Caco-2 (cell line): ENCODE results near the gene RAI1. TPM values are rescaled to one million over a fixed set of nuclear protein-coding genes. Genes with fewer than 3 reads are reported as not detected.

ENCODE experiments used
- BruUV-seq: library from RNA; stranded (reverse); fragments of 400-500 nt; replicated peaks from 2 replicates; lab custom pipeline; 2021; lab: Mats Ljungman, UMichigan
- CTCF ChIA-PET: fragments of 300-600 bp; sonication (Branson Sonifier 250); formaldehyde crosslinking; loops from one replicate; lab custom pipeline; 2022; ENCODE audit warnings: antibody characterized with exemption; lab: Charles Lee
- POLR2A ChIA-PET: fragments of 300-600 bp; sonication (Branson Sonifier 250); formaldehyde crosslinking; loops from one replicate; lab custom pipeline; 2022; ENCODE audit warnings: antibody characterized with exemption; lab: Charles Lee
- DNase-seq, 2 experiments: peaks; one replicate each; pipeline versions ENCODE4 v3.0.0 to v3.0.0-alpha.2; 2020 to 2022
- H3K27me3 ChIP-seq: replicated peaks from 2 replicates; pipeline ENCODE4 v1.6.0; 2011; ENCODE audit warnings: low read length; ENCODE audit not compliant: control insufficient read depth, insufficient read depth
- H3K36me3 ChIP-seq: 2 replicates; pipeline ENCODE4 v1.5.1; 2011; ENCODE audit warnings: low read length; ENCODE audit not compliant: control insufficient read depth, insufficient read depth
- H3K4me1 ChIP-seq: fragments of 250-450 bp; sonication (Bioruptor Pico); 2 replicates; pipeline ENCODE4 v1.5.1; 2020; ENCODE audit warnings: mild to moderate bottlenecking
- H3K4me3 ChIP-seq: 2 replicates; pipeline ENCODE4 v1.5.1; 2011; ENCODE audit warnings: low read depth, mild to moderate bottlenecking, control low read depth, low read length
- H3K9me3 ChIP-seq: fragments of 250-450 bp; sonication (Bioruptor Pico); 2 replicates; pipeline ENCODE4 v1.5.1; 2020; ENCODE audit warnings: mild to moderate bottlenecking, moderate library complexity
- H3K27ac Mint-ChIP-seq: one replicate; pipeline ENCODE4 v1.8.0; 2022; ENCODE audit warnings: mixed read lengths; ENCODE audit not compliant: unreplicated experiment
- H3K27me3 Mint-ChIP-seq: one replicate; pipeline ENCODE4 v1.8.0; 2022; ENCODE audit warnings: mixed read lengths; ENCODE audit not compliant: insufficient read depth, unreplicated experiment
- H3K36me3 Mint-ChIP-seq: one replicate; pipeline ENCODE4 v1.8.0; 2022; ENCODE audit warnings: mild to moderate bottlenecking, mixed read lengths; ENCODE audit not compliant: insufficient read depth, unreplicated experiment
- H3K4me1 Mint-ChIP-seq: one replicate; pipeline ENCODE4 v1.8.0; 2022; ENCODE audit warnings: low read depth, mixed read lengths; ENCODE audit not compliant: unreplicated experiment
- H3K4me3 Mint-ChIP-seq: one replicate; pipeline ENCODE4 v1.8.0; 2022; ENCODE audit warnings: mild to moderate bottlenecking, moderate library complexity, mixed read lengths; ENCODE audit not compliant: unreplicated experiment
- H3K9me3 Mint-ChIP-seq: one replicate; pipeline ENCODE4 v1.8.0; 2022; ENCODE audit warnings: mixed read lengths; ENCODE audit not compliant: unreplicated experiment
- CTCF ChIP-seq, 2 experiments: fragments of 200-600 bp in 1 of 2; IDR thresholded peaks; 1 replicate in 1 of 2; 2 replicates in 1 of 2; pipeline versions ENCODE4 v1.5.1 to v1.8.0; 2011 to 2022; ENCODE audit warnings: antibody characterized with exemption in 1 of 2, control low read depth in 1 of 2, inconsistent platforms in 1 of 2, low read depth in 1 of 2, low read length in 1 of 2, mild to moderate bottlenecking in 1 of 2, moderate library complexity in 1 of 2; ENCODE audit not compliant: insufficient read depth in 1 of 2, severe bottlenecking in 1 of 2, unreplicated experiment in 1 of 2
- intact Hi-C: fragments of 100-400 bp; cut with micrococcal nuclease; formaldehyde crosslinking; loops from one replicate; pipeline ENCODE4 v1.10.0; 2022; ENCODE audit not compliant: unreplicated experiment
- total RNA-seq: library from RNA; stranded (reverse); gene quantifications from 2 replicates; pipeline ENCODE4 v1.2.3, GENCODE V29; 2022

Gene RAI1
- total RNA-seq, 1 experiment from 2014 or later, result 44.3 TPM

- no peak for TF ChIP-seq CTCF (IDR thresholded peaks at IDR 0.05; ENCODE audit: insufficient read depth in 1 of 2, low read depth in 1 of 2, low read length in 1 of 2, severe bottlenecking in 1 of 2, unreplicated experiment in 1 of 2)
- CTCF ChIA-PET, result interaction anchor here (0.7 kb wide), 1 partner anchor 169 kb away, joined by 3 read pairs; no protein-coding TSS in a partner anchor
- no peaks in the 10 kb centered on the region for H3K27me3 Mint-ChIP-seq
- no peaks in the 10 kb centered on the region for H3K9me3 Mint-ChIP-seq
- no peak overlapping the region for H3K4me3 ChIP-seq
- H3K4me1 Mint-ChIP-seq, result peaks cover 30% of the 10 kb centered on the region
- H3K9me3 ChIP-seq, result no peaks in the 10 kb centered on the region
- intact Hi-C loops, result loop anchor here (1.0 kb wide), 1 partner anchor 9 kb away; no protein-coding TSS in a partner anchor
- peaks cover 1% of the 10 kb centered on the region; the same call in 1 of the 2 replicates for H3K36me3 ChIP-seq
- POLR2A ChIA-PET, result interaction anchor here (1.5 to 2.8 kb wide), 2 partner anchors 11 to 12 kb away, joined by 12 to 18 read pairs; partner anchors contain the start of gene SREBF1
- H3K27me3 ChIP-seq, result no peaks in the 10 kb centered on the region
- no TSS peak for BruUV-seq
- H3K36me3 Mint-ChIP-seq, result peaks cover 39% of the 10 kb centered on the region
- H3K4me1 ChIP-seq, result peaks cover 29% of the 10 kb centered on the region
- H3K4me3 Mint-ChIP-seq, result peak overlapping the region; percentile 70
- peak overlapping the region; percentile 76 for H3K27ac Mint-ChIP-seq
- DNase-seq, result no peak
Measured at GRCh38 chr17:17824783-17825614, 143.7 kb downstream of the RAI1 start.

GRCh38 chr17:17826342-17826713 lies 145.1 kb downstream of the RAI1 start:
- Mint-ChIP-seq H3K9me3 (no peaks in the 10 kb centered on the region), H3K4me1 (peaks cover 26% of the 10 kb centered on the region), H3K4me3 (no peak overlapping the region), H3K27me3 (no peaks in the 10 kb centered on the region), H3K36me3 (peaks cover 39% of the 10 kb centered on the region), H3K27ac (peak overlapping the region; percentile 76)
- no peak for TF ChIP-seq CTCF (IDR thresholded peaks at IDR 0.05; ENCODE audit: insufficient read depth in 1 of 2, low read depth in 1 of 2, low read length in 1 of 2, severe bottlenecking in 1 of 2, unreplicated experiment in 1 of 2)
- DNase-seq, result no peak
- no TSS peak for BruUV-seq
- CTCF ChIA-PET, result interaction anchor here (0.6 kb wide), 1 partner anchor 93 kb away, joined by 3 read pairs; no protein-coding TSS in a partner anchor
- no peaks in the 10 kb centered on the region for H3K27me3 ChIP-seq
- intact Hi-C loops, result no loop called here
- peaks cover 37% of the 10 kb centered on the region for H3K4me1 ChIP-seq
- H3K9me3 ChIP-seq, result no peaks in the 10 kb centered on the region
- peaks cover 1% of the 10 kb centered on the region; the same call in 1 of the 2 replicates for H3K36me3 ChIP-seq
- no peak overlapping the region for H3K4me3 ChIP-seq
- POLR2A ChIA-PET, result interaction anchor here (2.8 kb wide), 1 partner anchor 10 kb away, joined by 18 read pairs; the partner anchor contains the start of gene SREBF1

GRCh38 chr17:17826942-17827785 lies 145.9 kb downstream of the RAI1 start:
- BruUV-seq, result no TSS peak
- peaks cover 47% of the 10 kb centered on the region for H3K36me3 Mint-ChIP-seq
- no peak for DNase-seq
- H3K9me3 ChIP-seq, result no peaks in the 10 kb centered on the region
- H3K4me1 ChIP-seq, result peaks cover 37% of the 10 kb centered on the region
- no peaks in the 10 kb centered on the region for H3K27me3 Mint-ChIP-seq
- no peaks in the 10 kb centered on the region for H3K27me3 ChIP-seq
- ChIA-PET CTCF (interaction anchor here (0.8 kb wide), 1 partner anchor 10 kb away, joined by 3 read pairs; the partner anchor contains the start of gene SREBF1), POLR2A (interaction anchor here (2.8 kb wide), 1 partner anchor 9 kb away, joined by 18 read pairs; the partner anchor contains the start of gene SREBF1)
- intact Hi-C loops, result no loop called here
- TF ChIP-seq CTCF (IDR thresholded peaks at IDR 0.05; ENCODE audit: insufficient read depth in 1 of 2, low read depth in 1 of 2, low read length in 1 of 2, severe bottlenecking in 1 of 2, unreplicated experiment in 1 of 2), result no peak
- H3K4me3 ChIP-seq, result no peak overlapping the region
- no peak overlapping the region for H3K4me3 Mint-ChIP-seq
- H3K27ac Mint-ChIP-seq, result no peak overlapping the region
- peaks cover 28% of the 10 kb centered on the region for H3K4me1 Mint-ChIP-seq
- H3K9me3 Mint-ChIP-seq, result no peaks in the 10 kb centered on the region
- 0 out of 2 replicates have a peak, but pooled peaks cover 1% of the 10 kb centered on the region for H3K36me3 ChIP-seq
